ENCODE measurements around the gene ENDOD1.

Gene ENDOD1

GRCh38 chr11:95093548-95093947 is 3.9 kb downstream of the ENDOD1 start:
- no peak overlapping the region for H3K4me3 ChIP-seq (ENCODE audit: low read length)
- DNase-seq (ENCODE audit: low read depth), result no peak
- no peak for TF ChIP-seq CTCF (conservative IDR thresholded peaks at IDR 0.05; ENCODE audit: low read depth, low read length)

GRCh38 chr11:95095858-95096587 is 6.4 kb downstream of the ENDOD1 start:
- DNase-seq (ENCODE audit: low read depth), result peak; percentile 37
- H3K4me3 ChIP-seq (ENCODE audit: low read length), result no peak overlapping the region
- no peak for TF ChIP-seq CTCF (conservative IDR thresholded peaks at IDR 0.05; ENCODE audit: low read depth, low read length)

- DNase-seq (ENCODE audit: low read depth), result no peak
- TF ChIP-seq CTCF (conservative IDR thresholded peaks at IDR 0.05; ENCODE audit: low read depth, low read length), result no peak
- H3K4me3 ChIP-seq (ENCODE audit: low read length), result no peak overlapping the region
These were observed 7.6 kb downstream of the ENDOD1 start for GRCh38 chr11:95097209-95097608.

GRCh38 chr11:95098826-95099225 is 9.2 kb downstream of the ENDOD1 start:
- no peak overlapping the region for H3K4me3 ChIP-seq (ENCODE audit: low read length)
- DNase-seq (ENCODE audit: low read depth), result no peak
- no peak for TF ChIP-seq CTCF (conservative IDR thresholded peaks at IDR 0.05; ENCODE audit: low read depth, low read length)

GRCh38 chr11:95100191-95100648 is 10.6 kb downstream of the ENDOD1 start:
- H3K4me3 ChIP-seq (ENCODE audit: low read length), result no peak overlapping the region
- DNase-seq (ENCODE audit: low read depth), result no peak
- no peak for TF ChIP-seq CTCF (conservative IDR thresholded peaks at IDR 0.05; ENCODE audit: low read depth, low read length)

GRCh38 chr11:95100856-95101507 is 11.3 kb downstream of the ENDOD1 start:
- TF ChIP-seq CTCF (conservative IDR thresholded peaks at IDR 0.05; ENCODE audit: low read depth, low read length), result no peak
- H3K4me3 ChIP-seq (ENCODE audit: low read length), result no peak overlapping the region
- no peak for DNase-seq (ENCODE audit: low read depth)

DNA sequence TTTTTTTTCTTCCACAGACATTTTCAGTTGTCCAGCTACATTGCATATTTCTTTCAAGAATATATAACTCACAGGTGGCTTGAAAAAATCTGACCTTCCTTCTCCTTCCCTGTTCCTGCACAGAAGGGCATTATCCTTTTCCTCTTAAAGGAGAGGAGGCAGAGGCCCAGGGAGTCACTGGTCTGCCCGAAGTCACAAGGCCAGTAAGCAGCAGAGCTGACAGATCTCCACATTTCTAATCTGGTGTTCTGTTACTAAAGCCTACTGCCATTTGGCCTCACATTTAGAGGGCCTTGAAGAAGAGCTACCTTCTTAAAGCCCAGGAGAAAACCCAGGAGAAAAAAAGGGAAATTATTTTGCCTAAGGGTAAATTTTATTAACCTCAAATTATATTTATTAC is 12.3 kb downstream of the ENDOD1 start:
- H3K4me3 ChIP-seq (ENCODE audit: low read length), result no peak overlapping the region
- DNase-seq (ENCODE audit: low read depth), result peak; percentile 22
- no peak for TF ChIP-seq CTCF (conservative IDR thresholded peaks at IDR 0.05; ENCODE audit: low read depth, low read length)

All from retinal pigment epithelial cell (primary cell).